DMS53 treated with DMSO at 0.1 percent for 48 hours (cell line): ENCODE results near the gene RTKN2.

ENCODE experiments used
- DNase-seq: peaks from one replicate; lab custom pipeline; 2025; ENCODE audit not compliant: unreplicated experiment; lab: John Stamatoyannopoulos, UW

Gene RTKN2

DNA sequence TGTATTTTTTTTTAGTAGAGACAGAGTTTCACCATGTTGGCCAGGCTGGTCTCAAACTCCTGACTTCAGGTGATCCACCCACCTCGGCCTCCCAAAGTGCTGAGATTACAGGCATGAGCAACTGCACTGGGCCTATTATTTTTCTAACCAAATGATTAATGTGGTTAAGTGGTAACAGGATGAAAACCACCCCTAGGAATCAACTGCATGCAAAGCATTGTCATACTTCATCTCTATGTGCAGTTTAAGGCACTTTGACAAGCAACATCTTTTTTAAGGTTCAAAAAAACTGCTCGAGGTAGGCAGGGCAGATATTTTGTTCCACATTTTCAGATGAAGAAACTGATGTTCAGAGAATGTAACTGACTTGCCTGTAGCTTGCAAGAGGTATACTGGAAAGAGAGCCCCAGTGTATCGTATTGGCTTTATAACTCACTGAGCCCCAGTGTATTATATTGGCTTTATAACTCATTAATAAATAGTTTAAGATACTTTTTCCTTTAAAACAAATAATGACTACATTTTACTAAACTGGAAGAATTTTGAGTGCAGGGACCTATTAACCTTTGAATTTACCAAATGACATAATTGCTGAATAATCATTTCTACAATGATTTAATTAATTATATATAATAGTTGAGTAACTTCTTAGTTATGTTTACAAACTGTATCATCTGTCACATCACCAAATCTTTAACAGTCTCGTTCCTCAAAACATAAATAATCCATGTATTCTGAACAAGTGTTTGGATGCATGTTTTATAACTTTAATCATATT lies 38.1 kb downstream of the RTKN2 start:
- DNase-seq: no peak

DNA sequence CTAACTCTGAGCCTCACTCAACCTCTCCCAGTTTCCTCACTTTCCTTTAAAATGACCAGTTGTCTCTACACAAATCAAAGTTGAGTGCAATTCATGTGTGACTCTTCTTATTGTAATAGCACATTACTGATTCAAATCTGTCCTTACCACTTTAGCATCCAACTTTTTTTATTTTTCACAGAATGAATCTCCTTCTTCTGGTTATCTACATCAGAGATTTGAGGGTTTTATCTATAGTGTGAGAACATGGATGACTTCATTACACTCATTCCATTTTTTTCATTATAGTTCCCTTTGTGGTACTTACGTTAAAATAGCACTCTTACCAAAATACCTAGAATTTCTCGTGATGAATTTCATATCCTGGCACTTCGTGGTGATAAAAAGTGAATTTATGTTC lies 43.3 kb downstream of the RTKN2 start:
- no peak for DNase-seq

GRCh38 chr10:62224606-62225005 lies 44.0 kb downstream of the RTKN2 start:
- DNase-seq: no peak

DNA sequence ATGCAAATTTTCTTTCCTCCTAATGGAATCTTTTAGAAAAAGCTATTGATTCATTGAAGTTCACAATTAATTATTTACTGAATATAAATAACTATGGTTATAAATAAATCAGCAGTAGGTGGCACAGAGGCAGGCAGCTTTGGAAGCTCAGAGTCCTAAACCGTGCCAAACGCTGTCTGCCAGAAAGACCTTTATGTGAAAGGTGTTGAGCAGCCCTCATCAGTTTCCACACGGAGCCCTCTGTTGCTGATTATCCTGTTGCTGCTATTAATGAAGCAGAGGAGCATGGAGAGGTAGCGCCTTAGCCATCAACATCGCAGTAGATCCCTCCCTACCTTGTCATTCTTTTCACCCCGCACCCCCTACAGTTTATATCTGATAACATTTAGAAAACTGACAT lies 51.0 kb downstream of the RTKN2 start:
- no peak for DNase-seq

- no peak for DNase-seq
Measured at GRCh38 chr10:62214364-62214874, 54.2 kb downstream of the RTKN2 start.

- DNase-seq: no peak
Measured at GRCh38 chr10:62205750-62206399, 62.8 kb downstream of the RTKN2 start.

GRCh38 chr10:62199584-62199983 lies 69.1 kb downstream of the RTKN2 start:
- DNase-seq: no peak

DNA sequence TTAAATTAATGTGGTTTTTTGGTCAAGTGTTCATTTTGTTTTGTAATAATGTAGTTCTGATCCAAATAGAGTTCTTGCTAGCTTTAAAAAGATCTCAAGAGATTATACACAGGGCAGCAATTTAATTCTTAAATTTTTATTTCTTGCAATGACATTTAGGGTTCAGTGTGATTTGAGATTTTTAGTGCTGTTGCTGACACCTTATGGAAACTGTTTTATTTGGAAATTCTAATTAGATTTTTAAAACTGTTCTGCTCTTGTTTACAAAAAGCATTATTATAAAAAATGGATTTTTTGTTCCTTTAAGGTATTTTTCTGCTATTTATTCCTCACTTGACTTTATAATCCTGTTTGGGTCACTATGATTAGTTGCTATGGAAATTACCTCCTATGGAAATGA lies 72.1 kb downstream of the RTKN2 start:
- no peak for DNase-seq

DNA sequence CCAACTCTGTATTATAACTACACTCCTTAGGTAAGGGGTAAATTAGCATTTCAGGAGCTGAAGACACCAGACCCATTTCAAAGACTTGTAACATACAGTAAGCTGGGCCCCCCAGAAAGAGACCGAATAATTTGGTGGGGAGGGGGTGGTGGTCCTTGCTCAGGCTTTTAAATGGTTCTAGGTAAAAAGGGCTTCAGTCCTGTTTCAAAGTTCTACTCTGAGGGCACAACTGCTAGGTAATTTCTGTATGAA lies 73.0 kb downstream of the RTKN2 start:
- DNase-seq: no peak

- DNase-seq: no peak
Measured at GRCh38 chr10:62194924-62195674, 73.5 kb downstream of the RTKN2 start.

- DNase-seq: no peak
Measured at GRCh38 chr10:62193479-62193878, 75.2 kb downstream of the RTKN2 start.

DNA sequence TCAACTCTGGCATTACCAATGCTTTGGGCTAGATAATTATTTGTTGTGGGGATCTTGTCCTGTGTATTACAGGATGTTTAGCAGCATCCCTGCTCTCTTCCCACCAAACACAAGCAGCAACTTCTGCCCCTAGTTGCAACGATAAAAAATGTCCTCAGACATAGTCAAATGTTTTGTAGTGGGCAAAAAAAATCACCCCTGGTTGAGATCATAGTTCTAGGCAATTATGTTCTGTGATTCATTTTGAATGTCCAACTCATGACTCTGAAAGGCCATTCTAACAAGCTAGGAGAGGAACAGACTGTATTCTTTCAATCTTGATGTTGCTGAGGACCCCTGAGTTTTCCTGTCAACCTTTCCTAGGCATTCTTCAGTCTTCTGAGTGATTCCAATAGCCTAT lies 79.5 kb downstream of the RTKN2 start:
- DNase-seq: no peak

GRCh38 chr10:62188021-62188616 lies 80.5 kb downstream of the RTKN2 start:
- DNase-seq: no peak

GRCh38 chr10:62186999-62187675 lies 81.5 kb downstream of the RTKN2 start:
- no peak for DNase-seq

- no peak for DNase-seq
Measured at GRCh38 chr10:62185919-62186692, 82.5 kb downstream of the RTKN2 start.

DNA sequence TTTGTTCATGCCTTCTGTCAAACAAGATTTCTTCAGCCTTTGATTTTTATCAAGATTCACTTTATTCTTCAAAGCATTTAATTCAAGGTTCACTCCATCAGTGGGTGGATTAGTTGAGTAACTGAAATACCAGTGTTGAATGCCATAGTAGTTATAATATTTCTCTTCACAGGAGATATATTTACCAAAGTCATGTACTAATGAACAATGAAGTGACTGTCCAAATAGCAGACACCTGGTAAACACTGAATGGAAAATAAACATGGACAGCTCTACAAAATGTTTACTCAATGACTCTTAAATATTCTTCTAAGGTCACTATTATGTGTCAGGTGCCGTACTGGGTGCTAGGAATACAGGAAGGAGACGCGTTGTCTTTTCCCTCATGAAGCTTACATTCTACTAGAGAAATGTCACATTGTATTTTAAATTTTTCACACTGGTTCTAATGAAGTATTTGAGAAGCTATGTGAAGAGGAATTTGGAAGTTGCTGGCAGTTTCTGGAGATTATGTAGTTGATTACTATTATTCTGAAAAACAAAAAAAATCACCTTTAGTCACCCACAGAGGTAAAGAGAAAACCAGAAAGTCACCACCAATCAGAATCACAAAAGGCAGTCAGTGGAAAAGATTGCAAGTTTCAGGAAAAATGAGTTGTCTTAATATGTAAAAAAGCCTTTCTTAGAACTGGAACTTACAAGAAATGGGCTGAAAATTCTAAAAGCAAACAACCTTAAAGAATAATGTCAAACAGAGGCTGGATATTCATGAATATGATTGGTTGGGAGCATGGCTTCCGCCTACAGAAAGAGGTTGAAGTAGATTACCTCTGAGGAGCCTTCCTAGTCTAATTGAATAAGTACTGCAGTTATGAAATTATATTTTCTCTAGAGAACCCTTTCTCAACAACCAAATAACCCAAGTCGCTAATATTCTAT lies 84.5 kb downstream of the RTKN2 start:
- DNase-seq: peak; percentile 93

GRCh38 chr10:62183442-62183841 lies 85.2 kb downstream of the RTKN2 start:
- DNase-seq: peak; percentile 82

GRCh38 chr10:62182595-62182994 lies 86.0 kb downstream of the RTKN2 start:
- DNase-seq: no peak

- no peak for DNase-seq
Measured at GRCh38 chr10:62182171-62182570, 86.5 kb downstream of the RTKN2 start.
